Aorta (tissue), 5 donors: ENCODE data around the gene CHTOP. TPM values are rescaled to one million over a fixed set of nuclear protein-coding genes. Genes with fewer than 3 reads are reported as not detected.
A peak's percentile ranks its signal among the peaks of the same experiment; 100 is the strongest.

Experiments used
- ATAC-seq: fragments of 200-7000 bp; cut with Tn5 transposase; one replicate; pipeline ENCODE4 v1.9.1; 2022; ENCODE audit warnings: moderate library complexity; ENCODE audit not compliant: low FRiP score
- DNase-seq, 2 donors: peaks; one replicate each; pipeline ENCODE4 v3.0.0-alpha.2; 2020
- H3K27ac ChIP-seq, 2 donors: one replicate each; pipeline ENCODE4 v1.5.1; 2013; ENCODE audit warnings: low read length in 2 of 2, mild to moderate bottlenecking in 2 of 2, moderate library complexity in 2 of 2, control low read depth in 1 of 2, inconsistent platforms in 1 of 2, low read depth in 1 of 2
- H3K27me3 ChIP-seq, 2 donors: one replicate each; pipeline ENCODE4 v1.6.1; 2013; ENCODE audit warnings: control low read depth in 1 of 2, low read length in 1 of 2, mild to moderate bottlenecking in 1 of 2, moderate library complexity in 1 of 2; ENCODE audit not compliant: insufficient read depth in 2 of 2, control insufficient read depth in 1 of 2
- H3K36me3 ChIP-seq, 2 donors: one replicate each; pipeline ENCODE4 v1.6.1; 2013; ENCODE audit warnings: control low read depth in 1 of 2, low read length in 1 of 2, mild to moderate bottlenecking in 1 of 2; ENCODE audit not compliant: insufficient read depth in 2 of 2, control insufficient read depth in 1 of 2
- H3K4me1 ChIP-seq, 2 donors: one replicate each; pipeline ENCODE4 v1.6.1; 2013; ENCODE audit warnings: low read length in 2 of 2, control low read depth in 1 of 2, mild to moderate bottlenecking in 1 of 2, moderate library complexity in 1 of 2; ENCODE audit not compliant: insufficient read depth in 2 of 2, control insufficient read depth in 1 of 2
- H3K4me3 ChIP-seq, 2 donors: one replicate each; pipeline ENCODE4 v1.5.1; 2013; ENCODE audit warnings: low read length in 2 of 2, control low read depth in 1 of 2, mild to moderate bottlenecking in 1 of 2
- H3K9me3 ChIP-seq: one replicate; pipeline ENCODE4 v1.6.1; 2013; ENCODE audit warnings: mild to moderate bottlenecking, low read length; ENCODE audit not compliant: control insufficient read depth
- WGBS, 2 donors: extraction: QIAGEN DNeasy Blood & Tissue Kit; methylation state at CpG; one replicate each; pipeline ENCODE4 v1.1.7; 2013; 5-methylcytosine and 5-hydroxymethylcytosine counted together
- intact Hi-C, 2 donors: fragments of 100-400 bp; cut with DNase I; formaldehyde crosslinking; loops; one replicate each; pipeline versions ENCODE4 v1.14.2 to v1.15.0; 2022
- polyA plus RNA-seq, 2 donors: library from polyadenylated mRNA; stranded (reverse); fragments of 200-250 nt; gene quantifications; one replicate each; pipeline ENCODE4 v1.2.3, GENCODE V29; 2013
- total RNA-seq, 2 donors: library from RNA; stranded (reverse); fragmentation: NEBNext Ultra II Directional; extraction: Animal tissue kit (Norgen Biotek cat#: 25700); gene quantifications; one replicate each; pipeline ENCODE4 v1.2.1, GENCODE V29; 2021
- donor health status: healthy with polysubstance abuse.
- donor health status: Bipolar disorder and iron deficiency.
- donor health status: DM: no; HTN: no; CAD: no.
- donor health status: DM: no; HTN: no; CAD: no.
- donor health status: DM: yes; HTN: yes; CAD: no.

The CHTOP gene
- total and polyA plus RNA-seq, 4 donors, result 34.4 to 57.0 (median 53.0) TPM

GRCh38 chr1:153678519-153679336, 44.9 kb downstream of the CHTOP start, which contains the start of gene NPR1:
Gene NPR1 (plus strand): TSS chr1:153678688. CDS start chr1:153679109, 421 bp downstream.
- Histone ChIP-seq H3K4me3 (peak within 1 kb of the TSS; percentile 30 to 79), H3K4me1 (no peaks in the 10 kb centered on the region), H3K36me3 (peaks cover 4 to 7% of the 10 kb centered on the region in 2 donors), H3K27me3 (no peaks in the 10 kb centered on the region), H3K27ac (peak within 1 kb of the TSS; percentile 17 to 63), H3K9me3 (no peaks in the 10 kb centered on the region)
- 0% methylated on average over 66 to 78 of the region's 78 CpGs for WGBS, 2 donors
- intact Hi-C loops, result loop anchor here (1.0 to 10.0 kb wide), 6 partner anchors 71 to 309 kb away; partner anchors contain the start of gene RAB13 (in 1 of the 2)
- DNase-seq (peak; percentile 87 to 93), ATAC-seq (peak; percentile 88)

- Histone ChIP-seq H3K9me3 (no peaks in the 10 kb centered on the region), H3K27me3 (no peaks in the 10 kb centered on the region), H3K4me1 (no peaks in the 10 kb centered on the region), H3K36me3 (peaks cover 4 to 7% of the 10 kb centered on the region in 2 donors), H3K27ac (peak overlapping the region; percentile 14 to 17), H3K4me3 (peak overlapping the region; percentile 30 to 79)
- 0 to 1% methylated on average over 72 to 73 of the region's 73 CpGs for WGBS, 2 donors
- intact Hi-C loops, result loop anchor here (2.0 to 10.0 kb wide), 5 partner anchors 73 to 308 kb away; partner anchors contain the start of gene RAB13 (in 1 of the 2)
- ATAC-seq (peak; percentile 65), DNase-seq (peak; percentile 58 to 83)
These were observed 45.7 kb downstream of the CHTOP start for GRCh38 chr1:153679337-153680119.

- no peaks in the 10 kb centered on the region for H3K27me3 ChIP-seq
- ATAC-seq (no peak), DNase-seq (no peak)
- intact Hi-C loops, result no loop called here
- peaks cover 4 to 7% of the 10 kb centered on the region in 2 donors for H3K36me3 ChIP-seq
- WGBS, 2 donors, result 4 to 8% methylated on average over 10 of the region's 10 CpGs
- H3K4me3 ChIP-seq, result peak overlapping the region; percentile 30 to 79
- H3K9me3 ChIP-seq, result no peaks in the 10 kb centered on the region
- H3K4me1 ChIP-seq, result no peaks in the 10 kb centered on the region
- peak overlapping the region in 1 of 2 donors; percentile 4 for H3K27ac ChIP-seq
These were observed 46.2 kb downstream of the CHTOP start for GRCh38 chr1:153680120-153680403.

- Histone ChIP-seq H3K27ac (no peak overlapping the region), H3K36me3 (peaks cover 4 to 17% of the 10 kb centered on the region in 2 donors), H3K4me1 (no peaks in the 10 kb centered on the region), H3K9me3 (no peaks in the 10 kb centered on the region), H3K27me3 (no peaks in the 10 kb centered on the region), H3K4me3 (no peak overlapping the region)
- no peak for DNase-seq
- WGBS, 2 donors, result 69 to 76% methylated on average over 7 of the region's 7 CpGs
- intact Hi-C loops, result no loop called here
- no peak for ATAC-seq
These were observed 48.9 kb downstream of the CHTOP start for GRCh38 chr1:153682730-153683129.

GRCh38 chr1:153683854-153684253, 50.0 kb downstream of the CHTOP start:
- Histone ChIP-seq H3K4me3 (no peak overlapping the region), H3K4me1 (no peaks in the 10 kb centered on the region), H3K9me3 (no peaks in the 10 kb centered on the region), H3K27me3 (no peaks in the 10 kb centered on the region), H3K36me3 (peaks cover 4 to 19% of the 10 kb centered on the region in 2 donors), H3K27ac (peak overlapping the region in 1 of 2 donors; percentile 68)
- DNase-seq (peak in 1 of 2 donors; percentile 55), ATAC-seq (no peak)
- intact Hi-C loops, result no loop called here
- 44 to 45% methylated on average over 5 of the region's 5 CpGs for WGBS, 2 donors

- WGBS, 2 donors, result 80 to 85% methylated on average over 12 of the region's 12 CpGs
- intact Hi-C loops, result no loop called here
These were observed 51.0 kb downstream of the CHTOP start for GRCh38 chr1:153684892-153685291.

GRCh38 chr1:153685544-153686340, 51.9 kb downstream of the CHTOP start:
- no peak for DNase-seq
- WGBS, 2 donors, result 64 to 69% methylated on average over 11 of the region's 11 CpGs

More at GRCh38 chr1:153684892-153685291, 51.0 kb downstream of the CHTOP start:
- ATAC-seq, result no peak
- H3K4me1 ChIP-seq, result no peaks in the 10 kb centered on the region
- H3K36me3 ChIP-seq, result peaks cover 4 to 21% of the 10 kb centered on the region in 2 donors
- no peak overlapping the region for H3K4me3 ChIP-seq
- H3K9me3 ChIP-seq, result no peaks in the 10 kb centered on the region
- no peak for DNase-seq
- H3K27me3 ChIP-seq, result no peaks in the 10 kb centered on the region
- H3K27ac ChIP-seq, result peak overlapping the region in 1 of 2 donors; percentile 7

More at GRCh38 chr1:153685544-153686340, 51.9 kb downstream of the CHTOP start:
- intact Hi-C loops, result no loop called here
- Histone ChIP-seq H3K9me3 (no peaks in the 10 kb centered on the region), H3K36me3 (peaks cover 4 to 21% of the 10 kb centered on the region in 2 donors), H3K4me3 (no peak overlapping the region), H3K27ac (peak overlapping the region in 1 of 2 donors; percentile 8), H3K4me1 (no peaks in the 10 kb centered on the region), H3K27me3 (no peaks in the 10 kb centered on the region)
- no peak for ATAC-seq
